NB4 (cell line): ENCODE results near the gene ARHGAP21.

Experiments used
- POLR2A ChIP-seq: IDR thresholded peaks from 2 replicates; pipeline ENCODE4 v1.6.1; 2011; ENCODE audit warnings: mild to moderate bottlenecking; ENCODE audit not compliant: insufficient read length; ENCODE audit errors: extremely low read depth
- TF ChIP-seq, protein P1 (sequence below): IDR thresholded peaks from one replicate; pipeline ENCODE4 v1.5.1; 2012; ENCODE audit warnings: low read depth, low read length

DNA sequence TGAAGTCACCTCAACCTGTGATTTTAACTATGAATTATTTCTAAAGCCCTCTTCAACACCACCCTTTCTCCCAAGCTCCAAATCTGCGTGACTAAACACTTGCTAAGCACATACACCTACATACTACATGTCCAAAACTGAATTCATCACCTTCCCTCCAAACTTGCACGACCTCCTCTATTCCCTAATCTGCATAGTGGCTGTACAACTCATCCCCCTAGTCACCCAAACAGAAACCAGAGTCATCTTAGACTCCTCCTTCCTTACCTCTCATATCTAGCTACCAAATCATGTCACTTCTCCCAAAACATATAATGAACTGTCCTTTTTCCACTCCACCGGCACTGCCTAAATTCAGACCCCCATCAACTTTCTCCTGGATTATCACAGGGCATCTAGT, 16.2 kb downstream of the ARHGAP21 start:
- TF ChIP-seq, protein P1, sequence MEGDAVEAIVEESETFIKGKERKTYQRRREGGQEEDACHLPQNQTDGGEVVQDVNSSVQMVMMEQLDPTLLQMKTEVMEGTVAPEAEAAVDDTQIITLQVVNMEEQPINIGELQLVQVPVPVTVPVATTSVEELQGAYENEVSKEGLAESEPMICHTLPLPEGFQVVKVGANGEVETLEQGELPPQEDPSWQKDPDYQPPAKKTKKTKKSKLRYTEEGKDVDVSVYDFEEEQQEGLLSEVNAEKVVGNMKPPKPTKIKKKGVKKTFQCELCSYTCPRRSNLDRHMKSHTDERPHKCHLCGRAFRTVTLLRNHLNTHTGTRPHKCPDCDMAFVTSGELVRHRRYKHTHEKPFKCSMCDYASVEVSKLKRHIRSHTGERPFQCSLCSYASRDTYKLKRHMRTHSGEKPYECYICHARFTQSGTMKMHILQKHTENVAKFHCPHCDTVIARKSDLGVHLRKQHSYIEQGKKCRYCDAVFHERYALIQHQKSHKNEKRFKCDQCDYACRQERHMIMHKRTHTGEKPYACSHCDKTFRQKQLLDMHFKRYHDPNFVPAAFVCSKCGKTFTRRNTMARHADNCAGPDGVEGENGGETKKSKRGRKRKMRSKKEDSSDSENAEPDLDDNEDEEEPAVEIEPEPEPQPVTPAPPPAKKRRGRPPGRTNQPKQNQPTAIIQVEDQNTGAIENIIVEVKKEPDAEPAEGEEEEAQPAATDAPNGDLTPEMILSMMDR, result no peak
- no peak for TF ChIP-seq POLR2A
